Ectodermal cell (in vitro differentiated cells): ENCODE data around the gene PPM1H.
A peak's percentile ranks its signal among the peaks of the same experiment; 100 is the strongest.

Experiments
- H3K27ac ChIP-seq: 2 replicates; pipeline ENCODE4 v1.7.0; 2013; ENCODE audit warnings: mild to moderate bottlenecking, low read depth, low read length; ENCODE audit not compliant: insufficient read depth, poor library complexity, severe bottlenecking
- H3K27me3 ChIP-seq: 2 replicates; pipeline ENCODE4 v1.7.0; 2013; ENCODE audit warnings: mild to moderate bottlenecking, low read length; ENCODE audit not compliant: insufficient read depth, control insufficient read depth, poor library complexity, severe bottlenecking
- H3K36me3 ChIP-seq: one replicate; pipeline ENCODE4 v1.7.0; 2013; ENCODE audit warnings: low read length; ENCODE audit not compliant: control insufficient read depth, insufficient read depth
- H3K4me1 ChIP-seq: one replicate; pipeline ENCODE4 v1.7.0; 2013; ENCODE audit warnings: low read length; ENCODE audit not compliant: control insufficient read depth, insufficient read depth
- H3K4me3 ChIP-seq: 2 replicates; pipeline ENCODE4 v1.7.0; 2013; ENCODE audit warnings: low read depth, low read length, control low read depth; ENCODE audit not compliant: insufficient read depth
- H3K9me3 ChIP-seq: 2 replicates; pipeline ENCODE4 v1.7.0; 2013; ENCODE audit warnings: mild to moderate bottlenecking, low read length, moderate library complexity; ENCODE audit not compliant: control insufficient read depth
- WGBS, 2 experiments: methylation state at CpG; one replicate each; pipeline ENCODE4 v1.1.7; 2013; ENCODE audit warnings: missing lambda C conversion rate in 2 of 2; 5-methylcytosine and 5-hydroxymethylcytosine counted together

Gene PPM1H

GRCh38 chr12:62651138-62651537, 283.8 kb downstream of the PPM1H start:
- Histone ChIP-seq H3K36me3 (no peaks in the 10 kb centered on the region), H3K9me3 (no peaks in the 10 kb centered on the region), H3K27me3 (peaks cover 7% of the 10 kb centered on the region), H3K4me1 (peaks cover 33% of the 10 kb centered on the region), H3K27ac (no peak overlapping the region), H3K4me3 (no peak overlapping the region)
- WGBS, 2 experiments = 97 to 98% methylated on average over 2 of the region's 2 CpGs

- no peaks in the 10 kb centered on the region for H3K9me3 ChIP-seq
- no peaks in the 10 kb centered on the region for H3K36me3 ChIP-seq
- H3K4me3 ChIP-seq = no peak overlapping the region
- H3K4me1 ChIP-seq = peaks cover 26% of the 10 kb centered on the region
- H3K27ac ChIP-seq = no peak overlapping the region
- 93 to 94% methylated on average over 4 of the region's 4 CpGs for WGBS, 2 experiments
- peaks cover 4% of the 10 kb centered on the region for H3K27me3 ChIP-seq
These were observed 285.4 kb downstream of the PPM1H start for GRCh38 chr12:62649412-62650138.

- no peak overlapping the region for H3K27ac ChIP-seq
- 49 to 57% methylated on average over 2 to 3 of the region's 3 CpGs for WGBS, 2 experiments
- H3K4me3 ChIP-seq = no peak overlapping the region
- H3K27me3 ChIP-seq = no peaks in the 10 kb centered on the region
- H3K36me3 ChIP-seq = no peaks in the 10 kb centered on the region
- H3K4me1 ChIP-seq = peaks cover 12% of the 10 kb centered on the region
- no peaks in the 10 kb centered on the region for H3K9me3 ChIP-seq
These were observed 287.4 kb downstream of the PPM1H start for GRCh38 chr12:62647586-62647985.

- Histone ChIP-seq H3K27ac (no peak overlapping the region), H3K4me1 (peaks cover 12% of the 10 kb centered on the region), H3K9me3 (no peaks in the 10 kb centered on the region), H3K4me3 (no peak overlapping the region), H3K27me3 (no peaks in the 10 kb centered on the region), H3K36me3 (no peaks in the 10 kb centered on the region)
- WGBS, 2 experiments = 92 to 95% methylated on average over 8 of the region's 8 CpGs
These were observed 288.4 kb downstream of the PPM1H start for GRCh38 chr12:62646566-62646965.

- Histone ChIP-seq H3K27ac (no peak overlapping the region), H3K4me3 (no peak overlapping the region), H3K27me3 (no peaks in the 10 kb centered on the region), H3K9me3 (no peaks in the 10 kb centered on the region), H3K4me1 (peaks cover 18% of the 10 kb centered on the region), H3K36me3 (no peaks in the 10 kb centered on the region)
- 94 to 100% methylated on average over 1 to 2 of the region's 2 CpGs for WGBS, 2 experiments
These were observed 291.5 kb downstream of the PPM1H start for GRCh38 chr12:62643486-62643885.

- Histone ChIP-seq H3K27ac (no peak overlapping the region), H3K27me3 (no peaks in the 10 kb centered on the region), H3K4me1 (peaks cover 18% of the 10 kb centered on the region), H3K9me3 (no peaks in the 10 kb centered on the region), H3K36me3 (no peaks in the 10 kb centered on the region), H3K4me3 (no peak overlapping the region)
- WGBS, 2 experiments = 90 to 96% methylated on average over 2 of the region's 2 CpGs
These were observed 292.5 kb downstream of the PPM1H start for GRCh38 chr12:62642486-62642885.

- H3K36me3 ChIP-seq = no peaks in the 10 kb centered on the region
- H3K27ac ChIP-seq = no peak overlapping the region
- peaks cover 19% of the 10 kb centered on the region for H3K4me1 ChIP-seq
- H3K9me3 ChIP-seq = no peaks in the 10 kb centered on the region
- H3K27me3 ChIP-seq = no peaks in the 10 kb centered on the region
- WGBS, 2 experiments = 78 to 82% methylated on average over 4 of the region's 4 CpGs
- H3K4me3 ChIP-seq = no peak overlapping the region
These were observed 294.0 kb downstream of the PPM1H start for GRCh38 chr12:62640910-62641448.

GRCh38 chr12:62637679-62638078, 297.3 kb downstream of the PPM1H start:
- no peak overlapping the region for H3K27ac ChIP-seq
- peaks cover 9% of the 10 kb centered on the region for H3K4me1 ChIP-seq
- H3K36me3 ChIP-seq = no peaks in the 10 kb centered on the region
- no peaks in the 10 kb centered on the region for H3K9me3 ChIP-seq
- 50 to 52% methylated on average over 5 of the region's 5 CpGs for WGBS, 2 experiments
- H3K27me3 ChIP-seq = peaks cover 16% of the 10 kb centered on the region
- H3K4me3 ChIP-seq = no peak overlapping the region

GRCh38 chr12:62635649-62636048, 299.3 kb downstream of the PPM1H start:
- no peak overlapping the region for H3K27ac ChIP-seq
- no peak overlapping the region for H3K4me3 ChIP-seq
- H3K4me1 ChIP-seq = peaks cover 9% of the 10 kb centered on the region
- no peaks in the 10 kb centered on the region for H3K36me3 ChIP-seq
- no peaks in the 10 kb centered on the region for H3K9me3 ChIP-seq
- peaks cover 36% of the 10 kb centered on the region for H3K27me3 ChIP-seq
- WGBS, 2 experiments = 100% methylated on average over 1 of the region's 1 CpG

- Histone ChIP-seq H3K9me3 (no peaks in the 10 kb centered on the region), H3K4me3 (peak overlapping the region; percentile 42), H3K4me1 (peaks cover 21% of the 10 kb centered on the region), H3K36me3 (no peaks in the 10 kb centered on the region), H3K27me3 (peaks cover 44% of the 10 kb centered on the region), H3K27ac (no peak overlapping the region)
- WGBS, 2 experiments = 14 to 18% methylated on average over 22 of the region's 22 CpGs
These were observed 302.5 kb downstream of the PPM1H start for GRCh38 chr12:62632411-62632918.
